Measurements from ENCODE around the gene NLRP1. TPM values are rescaled to one million over a fixed set of nuclear protein-coding genes. Genes with fewer than 3 reads are reported as not detected.

NLRP1 gene
- total and polyA plus RNA-seq, 4 donors, result 1.8 to 5.4 (median 3.0) TPM

DNA sequence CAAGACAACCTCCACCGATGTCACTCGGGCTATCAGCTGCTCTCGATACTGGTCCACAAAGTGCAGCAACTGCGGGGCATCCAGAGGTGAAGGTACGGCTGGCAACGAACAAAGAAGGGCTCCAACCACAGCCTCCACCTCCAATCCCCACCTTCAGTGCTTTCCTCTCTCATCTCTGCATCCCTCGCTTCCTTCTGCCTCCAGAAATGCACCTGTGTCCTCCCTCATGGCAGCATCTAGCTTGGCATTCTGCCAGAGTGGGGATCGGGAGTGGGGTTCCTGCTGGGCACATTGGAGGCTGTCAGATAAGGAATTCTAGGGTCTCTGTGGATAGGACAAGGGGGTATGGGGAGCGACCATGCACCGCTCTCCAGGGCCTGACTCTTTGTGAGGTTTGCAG, 69.3 kb downstream of the NLRP1 start:
- no peak for DNase-seq (ENCODE audit: low spot score)
- Histone ChIP-seq H3K4me1 (ENCODE audit: control insufficient read depth in 4 of 4, insufficient read depth in 4 of 4, low read length in 3 of 4) (no peaks in the 10 kb centered on the region), H3K27ac (ENCODE audit: low read depth in 1 of 2, low read length in 2 of 2) (no peak overlapping the region), H3K36me3 (ENCODE audit: control insufficient read depth in 4 of 4, insufficient read depth in 3 of 4, low read depth in 1 of 4, low read length in 3 of 4) (no peaks in the 10 kb centered on the region), H3K4me3 (ENCODE audit: low read depth in 1 of 3, low read length in 3 of 3) (no peak overlapping the region), H3K27me3 (ENCODE audit: control insufficient read depth in 4 of 4, insufficient read depth in 4 of 4, low read length in 3 of 4) (no peaks in the 10 kb centered on the region), H3K9ac (ENCODE audit: low read depth in 1 of 2, low read length in 2 of 2) (no peak overlapping the region), H3K9me3 (ENCODE audit: control insufficient read depth in 4 of 4, low read length in 3 of 4) (no peaks in the 10 kb centered on the region)
- TF ChIP-seq FOXA1 (IDR thresholded peaks at IDR 0.05) (no peak), ATF3 (IDR thresholded peaks at IDR 0.05) (no peak), ZBTB33 (IDR thresholded peaks at IDR 0.05) (no peak), HNF4G (IDR thresholded peaks at IDR 0.05) (no peak), HNF4A (conservative IDR thresholded peaks at IDR 0.05) (no peak), EGR1 (IDR thresholded peaks at IDR 0.05; ENCODE audit: low read depth in 2 of 2) (no peak), RAD21 (IDR thresholded peaks at IDR 0.05) (no peak), CTCF (IDR thresholded peaks at IDR 0.05; ENCODE audit: low read depth, low read length, missing input control) (no peak), FOXA2 (IDR thresholded peaks at IDR 0.05) (no peak), JUND (IDR thresholded peaks at IDR 0.05) (no peak), YY1 (IDR thresholded peaks at IDR 0.05) (no peak), RXRA (IDR thresholded peaks at IDR 0.05) (no peak), SP1 (IDR thresholded peaks at IDR 0.05) (no peak), NR2F2 (IDR thresholded peaks at IDR 0.05) (no peak), GABPA (IDR thresholded peaks at IDR 0.05 in 1 of 2, conservative IDR thresholded peaks at IDR 0.05 in 1 of 2) (no peak), TAF1 (conservative IDR thresholded peaks at IDR 0.05) (no peak), MAX (IDR thresholded peaks at IDR 0.05) (no peak)
- TF ChIP-seq, protein P1, sequence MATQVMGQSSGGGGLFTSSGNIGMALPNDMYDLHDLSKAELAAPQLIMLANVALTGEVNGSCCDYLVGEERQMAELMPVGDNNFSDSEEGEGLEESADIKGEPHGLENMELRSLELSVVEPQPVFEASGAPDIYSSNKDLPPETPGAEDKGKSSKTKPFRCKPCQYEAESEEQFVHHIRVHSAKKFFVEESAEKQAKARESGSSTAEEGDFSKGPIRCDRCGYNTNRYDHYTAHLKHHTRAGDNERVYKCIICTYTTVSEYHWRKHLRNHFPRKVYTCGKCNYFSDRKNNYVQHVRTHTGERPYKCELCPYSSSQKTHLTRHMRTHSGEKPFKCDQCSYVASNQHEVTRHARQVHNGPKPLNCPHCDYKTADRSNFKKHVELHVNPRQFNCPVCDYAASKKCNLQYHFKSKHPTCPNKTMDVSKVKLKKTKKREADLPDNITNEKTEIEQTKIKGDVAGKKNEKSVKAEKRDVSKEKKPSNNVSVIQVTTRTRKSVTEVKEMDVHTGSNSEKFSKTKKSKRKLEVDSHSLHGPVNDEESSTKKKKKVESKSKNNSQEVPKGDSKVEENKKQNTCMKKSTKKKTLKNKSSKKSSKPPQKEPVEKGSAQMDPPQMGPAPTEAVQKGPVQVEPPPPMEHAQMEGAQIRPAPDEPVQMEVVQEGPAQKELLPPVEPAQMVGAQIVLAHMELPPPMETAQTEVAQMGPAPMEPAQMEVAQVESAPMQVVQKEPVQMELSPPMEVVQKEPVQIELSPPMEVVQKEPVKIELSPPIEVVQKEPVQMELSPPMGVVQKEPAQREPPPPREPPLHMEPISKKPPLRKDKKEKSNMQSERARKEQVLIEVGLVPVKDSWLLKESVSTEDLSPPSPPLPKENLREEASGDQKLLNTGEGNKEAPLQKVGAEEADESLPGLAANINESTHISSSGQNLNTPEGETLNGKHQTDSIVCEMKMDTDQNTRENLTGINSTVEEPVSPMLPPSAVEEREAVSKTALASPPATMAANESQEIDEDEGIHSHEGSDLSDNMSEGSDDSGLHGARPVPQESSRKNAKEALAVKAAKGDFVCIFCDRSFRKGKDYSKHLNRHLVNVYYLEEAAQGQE (IDR thresholded peaks at IDR 0.05), result no peak
- 92% methylated on average over 10 of the region's 10 CpGs for WGBS

All from liver (tissue), 9 donors.